ENCODE data around the gene EXOC6B. TPM values are rescaled to one million over a fixed set of nuclear protein-coding genes. Genes with fewer than 3 reads are reported as not detected.

EXOC6B gene
- total RNA-seq, 2 donors from 2014 or later, result 48.2 to 65.4 TPM

- no peak for DNase-seq (ENCODE audit: low spot score)
- intact Hi-C loops (cut with DNase I), result no loop called here
Measured at GRCh38 chr2:72754628-72755320, 71.1 kb downstream of the EXOC6B start.

GRCh38 chr2:72750977-72751639 lies 74.7 kb downstream of the EXOC6B start:
- DNase-seq (ENCODE audit: low spot score), result no peak
- intact Hi-C loops (cut with DNase I), result no loop called here

- intact Hi-C loops (cut with DNase I), result no loop called here
- no peak for DNase-seq (ENCODE audit: low spot score)
Measured at GRCh38 chr2:72750466-72750865, 75.4 kb downstream of the EXOC6B start.

GRCh38 chr2:72747344-72747743 lies 78.5 kb downstream of the EXOC6B start:
- intact Hi-C loops (cut with DNase I), result no loop called here
- no peak for DNase-seq (ENCODE audit: low spot score)

GRCh38 chr2:72745679-72746368 lies 80.0 kb downstream of the EXOC6B start:
- intact Hi-C loops (cut with DNase I), result no loop called here
- no peak for DNase-seq (ENCODE audit: low spot score)

- no peak for DNase-seq (ENCODE audit: low spot score)
- intact Hi-C loops (cut with DNase I), result no loop called here
Measured at GRCh38 chr2:72744049-72744448, 81.8 kb downstream of the EXOC6B start.

GRCh38 chr2:72743481-72743880 lies 82.4 kb downstream of the EXOC6B start:
- intact Hi-C loops (cut with DNase I), result no loop called here
- no peak for DNase-seq (ENCODE audit: low spot score)

- intact Hi-C loops (cut with DNase I), result no loop called here
- DNase-seq (ENCODE audit: low spot score), result no peak
Measured at GRCh38 chr2:72738096-72738495, 87.7 kb downstream of the EXOC6B start.

- DNase-seq (ENCODE audit: low spot score), result no peak
- intact Hi-C loops (cut with DNase I), result no loop called here
Measured at GRCh38 chr2:72734432-72734831, 91.4 kb downstream of the EXOC6B start.

GRCh38 chr2:72731116-72731515 lies 94.7 kb downstream of the EXOC6B start:
- intact Hi-C loops (cut with DNase I), result no loop called here
- no peak for DNase-seq (ENCODE audit: low spot score)

- intact Hi-C loops (cut with DNase I), result no loop called here
Measured at GRCh38 chr2:72727356-72727755, 98.5 kb downstream of the EXOC6B start.

GRCh38 chr2:72723769-72724370 lies 102.0 kb downstream of the EXOC6B start:
- intact Hi-C loops (cut with DNase I), result no loop called here
- no peak for DNase-seq (ENCODE audit: low spot score)

More at GRCh38 chr2:72727356-72727755, 98.5 kb downstream of the EXOC6B start:
- DNase-seq (ENCODE audit: low spot score), result no peak

- intact Hi-C loops (cut with DNase I), result no loop called here
Measured at GRCh38 chr2:72722492-72723070, 103.3 kb downstream of the EXOC6B start.

GRCh38 chr2:72719416-72719815 lies 106.4 kb downstream of the EXOC6B start:
- no peak for DNase-seq (ENCODE audit: low spot score)
- intact Hi-C loops (cut with DNase I), result no loop called here

More at GRCh38 chr2:72722492-72723070, 103.3 kb downstream of the EXOC6B start:
- DNase-seq (ENCODE audit: low spot score), result no peak

- intact Hi-C loops (cut with DNase I), result no loop called here
- no peak for DNase-seq (ENCODE audit: low spot score)
Measured at GRCh38 chr2:72718876-72719275, 107.0 kb downstream of the EXOC6B start.

GRCh38 chr2:72716601-72717000 lies 109.2 kb downstream of the EXOC6B start:
- no peak for DNase-seq (ENCODE audit: low spot score)
- intact Hi-C loops (cut with DNase I), result no loop called here

GRCh38 chr2:72713857-72714256 lies 112.0 kb downstream of the EXOC6B start:
- intact Hi-C loops (cut with DNase I), result no loop called here
- no peak for DNase-seq (ENCODE audit: low spot score)

GRCh38 chr2:72712977-72713376 lies 112.9 kb downstream of the EXOC6B start:
- intact Hi-C loops (cut with DNase I), result no loop called here
- DNase-seq (ENCODE audit: low spot score), result no peak

GRCh38 chr2:72712304-72712703 lies 113.5 kb downstream of the EXOC6B start:
- no peak for DNase-seq (ENCODE audit: low spot score)
- intact Hi-C loops (cut with DNase I), result no loop called here
